COLO668 (cell line): ENCODE data around the gene GABPB1.
"Not testable (repeated sequence)": the region's sequence is repeated elsewhere in the genome, so short reads cannot be mapped to it uniquely, and the experiment has no call there.

Source experiments
- DNase-seq: peaks from one replicate; lab custom pipeline; 2025; ENCODE audit not compliant: unreplicated experiment; lab: John Stamatoyannopoulos, UW

GABPB1 gene

GRCh38 chr15:50354838-50355618 is at the start of gene GABPB1:
Gene GABPB1, minus strand, starts transcription at chr15:50355198. Its CDS starts 45,400 bp downstream, at chr15:50309798.
- peak; percentile 92 for DNase-seq

GRCh38 chr15:50391561-50391960 is 36.6 kb upstream of the GABPB1 start:
- not testable (repeated sequence) for DNase-seq

- no peak for DNase-seq
Measured at GRCh38 chr15:50390554-50391264, 35.7 kb upstream of the GABPB1 start.

GRCh38 chr15:50382408-50382807 is 27.4 kb upstream of the GABPB1 start:
- DNase-seq: not testable (repeated sequence)

GRCh38 chr15:50381438-50381837 is 26.4 kb upstream of the GABPB1 start:
- DNase-seq: no peak

- no peak for DNase-seq
Measured at GRCh38 chr15:50380089-50380488, 25.1 kb upstream of the GABPB1 start.

GRCh38 chr15:50379413-50379812 is 24.4 kb upstream of the GABPB1 start:
- DNase-seq: not testable (repeated sequence)

- no peak for DNase-seq
Measured at GRCh38 chr15:50378776-50379175, 23.8 kb upstream of the GABPB1 start.

- DNase-seq: no peak
Measured at GRCh38 chr15:50377867-50378751, 23.1 kb upstream of the GABPB1 start.

- not testable (repeated sequence) for DNase-seq
Measured at GRCh38 chr15:50369564-50369963, 14.6 kb upstream of the GABPB1 start.

GRCh38 chr15:50365971-50366370 is 11.0 kb upstream of the GABPB1 start:
- no peak for DNase-seq

- no peak for DNase-seq
Measured at GRCh38 chr15:50365570-50365969, 10.6 kb upstream of the GABPB1 start.

GRCh38 chr15:50363612-50364011 is 8.6 kb upstream of the GABPB1 start:
- no peak for DNase-seq

- DNase-seq: no peak
Measured at GRCh38 chr15:50361756-50362155, 6.8 kb upstream of the GABPB1 start.

GRCh38 chr15:50358845-50359244 is 3.8 kb upstream of the GABPB1 start:
- peak; percentile 7 for DNase-seq

GRCh38 chr15:50355980-50356379 is 982 bp upstream of the GABPB1 start:
- DNase-seq: no peak

- DNase-seq: no peak
Measured at GRCh38 chr15:50355619-50355905, 564 bp upstream of the GABPB1 start.

- DNase-seq: peak; percentile 61
Measured at GRCh38 chr15:50353975-50354837, 792 bp downstream of the GABPB1 start.

- DNase-seq: no peak
Measured at GRCh38 chr15:50353251-50353974, 1.6 kb downstream of the GABPB1 start.

GRCh38 chr15:50350621-50351020 is 4.4 kb downstream of the GABPB1 start:
- no peak for DNase-seq
